A549 (cell line): ENCODE results near the gene INCA1. TPM values are rescaled to one million over a fixed set of nuclear protein-coding genes. Genes with fewer than 3 reads are reported as not detected.

Source experiments
- ATAC-seq, 2 experiments: fragments of 200-7000 bp in 1 of 2; fragments of >200 bp in 1 of 2; cut with Nextera tagmentation in 1 of 2; cut with Tn5 transposase in 1 of 2; 3 replicates each; pipeline versions ENCODE4 v1.8.0 to v1.9.1; 2018 to 2020; ENCODE audit warnings: mild to moderate bottlenecking in 1 of 2, moderate library complexity in 1 of 2
- CTCF ChIA-PET: fragments of 300-600 bp; sonication (Branson Sonifier 250); formaldehyde crosslinking; extraction: SDS; loops from one replicate; lab custom pipeline; 2021; ENCODE audit warnings: antibody characterized with exemption, inconsistent platforms; lab: Yijun Ruan, JAX
- POLR2A ChIA-PET: fragments of 350-600 bp; formaldehyde crosslinking; extraction: SDS; loops from one replicate; lab custom pipeline; 2021; ENCODE audit warnings: antibody characterized with exemption, inconsistent platforms; lab: Yijun Ruan, JAX
- DNase-seq, 2 experiments: peaks; one replicate each; pipeline versions ENCODE4 v3.0.0 to v3.0.0-alpha.2; 2011 to 2016; ENCODE audit warnings: low read depth in 1 of 2, low spot score in 1 of 2
- FAIRE-seq: peaks from 2 replicates; lab custom pipeline; 2011; peaks lifted over from hg19 to GRCh38; lab: Jason Lieb, UNC
- H3K27ac ChIP-seq, 2 experiments: fragments of >200 bp; sonication (Bioruptor Twin); formaldehyde crosslinking; 3 replicates each; pipeline ENCODE4 v1.5.1; 2016 to 2017
- H3K4me1 ChIP-seq: fragments of >200 bp; sonication (Bioruptor Twin); formaldehyde crosslinking; 3 replicates; pipeline ENCODE4 v1.6.1; 2016
- H3K4me2 ChIP-seq: fragments of >200 bp; sonication (Bioruptor Twin); formaldehyde crosslinking; 3 replicates; pipeline ENCODE4 v1.6.1; 2016
- H3K4me3 ChIP-seq: fragments of >200 bp; sonication (Bioruptor Twin); formaldehyde crosslinking; 3 replicates; pipeline ENCODE4 v1.5.1; 2016
- H3K9me3 ChIP-seq: fragments of >200 bp; sonication (Bioruptor Twin); formaldehyde crosslinking; 3 replicates; pipeline ENCODE4 v1.6.1; 2016
- EHF ChIP-seq: fragments of 250-450 bp; sonication (Bioruptor Pico); IDR thresholded peaks from 2 replicates; pipeline ENCODE4 v1.5.0; 2020; ENCODE audit warnings: mild to moderate bottlenecking
- HOXB5 ChIP-seq: fragments of 250-450 bp; sonication (Bioruptor Pico); IDR thresholded peaks from 2 replicates; pipeline ENCODE4 v1.5.0; 2020; ENCODE audit warnings: mild to moderate bottlenecking, moderate library complexity
- JUN ChIP-seq, 2 experiments: fragments of >200 bp; sonication (Bioruptor Twin); formaldehyde crosslinking; IDR thresholded peaks; 2 replicates in 1 of 2; 3 replicates in 1 of 2; pipeline ENCODE4 v1.6.1; 2016 to 2017
- KDM5A ChIP-seq: fragments of 200-600 bp; sonication (generic); IDR thresholded peaks from 2 replicates; pipeline ENCODE4 v1.6.1; 2016; ENCODE audit warnings: antibody characterized with exemption, mild to moderate bottlenecking
- POLR2AphosphoS2 ChIP-seq: conservative IDR thresholded peaks from 2 replicates; pipeline ENCODE4 v1.6.1; 2012; ENCODE audit warnings: low read length, improper control_type of control experiment, inconsistent platforms
- RCOR1 ChIP-seq: fragments of 150-350 bp; IDR thresholded peaks from 2 replicates; pipeline ENCODE4 v1.6.1; 2014; ENCODE audit warnings: antibody characterized with exemption, low read length, low read depth
- RFX5 ChIP-seq: fragments of 450-650 bp; IDR thresholded peaks from 2 replicates; pipeline ENCODE4 v1.7.1; 2014; ENCODE audit warnings: antibody characterized with exemption, mild to moderate bottlenecking, moderate library complexity
- SMC3 ChIP-seq: fragments of >200 bp; sonication (Bioruptor Twin); formaldehyde crosslinking; IDR thresholded peaks from 3 replicates; pipeline ENCODE4 v1.6.1; 2018; ENCODE audit warnings: inconsistent platforms
- ZSCAN20 ChIP-seq: fragments of 250-450 bp; sonication (Bioruptor Pico); IDR thresholded peaks from 2 replicates; pipeline ENCODE4 v1.8.0; 2022; ENCODE audit warnings: mild to moderate bottlenecking, moderate library complexity
- WGBS: methylation state at CpG from one replicate; pipeline ENCODE4 v1.1.6; 2017; ENCODE audit errors: missing lambda C conversion rate; 5-methylcytosine and 5-hydroxymethylcytosine counted together
- polyA plus RNA-seq, 4 experiments: library from polyadenylated mRNA; depleted of rRNA in 3 of 4; stranded (reverse); fragments of >200 nt; fragmentation: RNase III in 1 of 4; extraction: RNeasy Plus Mini Kit Qiagen cat#74134 plus additional on column Dnase treatment in 1 of 4; gene quantifications; 2 replicates in 3 of 4; 3 replicates in 1 of 4; pipeline ENCODE4 v1.2.3, GENCODE V29; 2011 to 2017
- TF ChIP-seq, protein P1 (sequence below): fragments of 200-600 bp; sonication (generic); IDR thresholded peaks from 2 replicates; pipeline ENCODE4 v1.6.1; 2016; ENCODE audit warnings: antibody characterized with exemption, mild to moderate bottlenecking, moderate library complexity
- TF ChIP-seq, protein P2 (sequence below): IDR thresholded peaks from 2 replicates; pipeline ENCODE4 v1.6.1; 2012
- TF ChIP-seq, protein P3 (sequence below): fragments of 150-350 bp; IDR thresholded peaks from 2 replicates; pipeline ENCODE4 v1.6.1; 2014; ENCODE audit warnings: low read depth, mild to moderate bottlenecking, low read length
- TF ChIP-seq, protein P4 (sequence below): IDR thresholded peaks from 2 replicates; pipeline ENCODE4 v1.6.1; 2012
- TF ChIP-seq, protein P5 (sequence below): fragments of 250-450 bp; sonication (Bioruptor Pico); IDR thresholded peaks from 2 replicates; pipeline ENCODE4 v1.5.0; 2021; ENCODE audit warnings: mild to moderate bottlenecking, moderate library complexity, borderline replicate concordance
- TF ChIP-seq, protein P6 (sequence below): fragments of >200 bp; sonication (Bioruptor Twin); formaldehyde crosslinking; IDR thresholded peaks from 2 replicates; pipeline ENCODE4 v1.6.1; 2016

The INCA1 gene
- polyA plus RNA-seq, 2 of the 4 experiments (the other 2 are of a cell fraction): 0.66 to 1.1 TPM

DNA sequence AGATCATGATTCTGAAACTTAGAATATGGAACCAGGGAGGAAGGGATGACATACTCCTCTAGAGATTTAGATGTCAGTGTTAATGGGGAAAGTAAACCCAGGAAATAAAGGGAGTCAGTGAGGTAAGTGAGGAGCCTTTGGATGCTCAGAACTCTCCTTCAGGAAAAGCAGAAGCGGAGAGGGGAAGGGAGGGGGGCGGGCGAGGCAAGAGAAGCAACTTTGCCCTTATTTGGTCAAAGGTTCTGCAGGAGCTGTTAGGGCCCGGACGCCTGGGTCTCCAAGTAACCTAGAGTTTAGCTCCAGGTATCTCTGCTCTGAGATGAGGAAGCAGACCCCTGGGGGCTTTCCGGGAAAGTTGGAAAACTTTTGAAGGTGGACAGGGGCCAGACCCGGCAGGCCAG is 50.3 kb downstream of the INCA1 start:
- CTCF ChIA-PET: interaction anchor here (1.0 to 3.7 kb wide), 4 partner anchors 21 to 50 kb away, joined by 3 to 17 read pairs (median 6); partner anchors contain the start of genes CAMTA2, INCA1 and SPAG7

DNA sequence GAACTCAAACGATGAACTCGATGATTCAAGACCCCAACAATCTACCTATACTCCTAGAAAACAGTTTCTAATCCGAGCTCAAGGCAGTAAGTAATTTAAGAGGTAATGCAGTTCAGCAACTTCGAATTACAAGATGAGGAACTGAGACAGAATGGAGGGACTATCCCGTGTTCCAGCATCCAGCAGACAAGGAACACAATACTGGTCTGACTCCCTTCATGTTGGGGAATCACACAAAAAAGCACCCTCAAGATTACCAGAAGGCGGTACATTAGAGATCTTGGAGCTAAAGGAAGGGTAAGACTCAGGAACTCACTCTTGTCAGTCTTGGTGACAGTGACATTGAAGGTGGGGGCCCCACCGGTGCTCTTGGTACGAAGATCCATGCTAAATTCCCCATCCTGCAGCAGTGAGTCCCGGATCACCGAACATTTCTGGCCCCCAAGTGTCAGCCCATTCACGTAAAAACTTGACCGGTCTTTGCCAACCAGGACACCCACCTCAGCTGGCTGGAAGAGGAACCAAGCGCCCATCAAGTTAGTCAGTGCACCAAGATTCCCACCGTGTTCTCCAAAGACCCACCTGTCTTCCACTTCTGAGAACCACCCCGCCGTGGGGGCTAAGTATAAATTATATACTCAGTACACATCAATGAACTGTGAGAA is 50.9 kb downstream of the INCA1 start:
- TF ChIP-seq, protein P1, sequence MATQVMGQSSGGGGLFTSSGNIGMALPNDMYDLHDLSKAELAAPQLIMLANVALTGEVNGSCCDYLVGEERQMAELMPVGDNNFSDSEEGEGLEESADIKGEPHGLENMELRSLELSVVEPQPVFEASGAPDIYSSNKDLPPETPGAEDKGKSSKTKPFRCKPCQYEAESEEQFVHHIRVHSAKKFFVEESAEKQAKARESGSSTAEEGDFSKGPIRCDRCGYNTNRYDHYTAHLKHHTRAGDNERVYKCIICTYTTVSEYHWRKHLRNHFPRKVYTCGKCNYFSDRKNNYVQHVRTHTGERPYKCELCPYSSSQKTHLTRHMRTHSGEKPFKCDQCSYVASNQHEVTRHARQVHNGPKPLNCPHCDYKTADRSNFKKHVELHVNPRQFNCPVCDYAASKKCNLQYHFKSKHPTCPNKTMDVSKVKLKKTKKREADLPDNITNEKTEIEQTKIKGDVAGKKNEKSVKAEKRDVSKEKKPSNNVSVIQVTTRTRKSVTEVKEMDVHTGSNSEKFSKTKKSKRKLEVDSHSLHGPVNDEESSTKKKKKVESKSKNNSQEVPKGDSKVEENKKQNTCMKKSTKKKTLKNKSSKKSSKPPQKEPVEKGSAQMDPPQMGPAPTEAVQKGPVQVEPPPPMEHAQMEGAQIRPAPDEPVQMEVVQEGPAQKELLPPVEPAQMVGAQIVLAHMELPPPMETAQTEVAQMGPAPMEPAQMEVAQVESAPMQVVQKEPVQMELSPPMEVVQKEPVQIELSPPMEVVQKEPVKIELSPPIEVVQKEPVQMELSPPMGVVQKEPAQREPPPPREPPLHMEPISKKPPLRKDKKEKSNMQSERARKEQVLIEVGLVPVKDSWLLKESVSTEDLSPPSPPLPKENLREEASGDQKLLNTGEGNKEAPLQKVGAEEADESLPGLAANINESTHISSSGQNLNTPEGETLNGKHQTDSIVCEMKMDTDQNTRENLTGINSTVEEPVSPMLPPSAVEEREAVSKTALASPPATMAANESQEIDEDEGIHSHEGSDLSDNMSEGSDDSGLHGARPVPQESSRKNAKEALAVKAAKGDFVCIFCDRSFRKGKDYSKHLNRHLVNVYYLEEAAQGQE: no peak
- no peak for TF ChIP-seq RFX5
- no peak for TF ChIP-seq RCOR1
- peak; percentile 36; the same call in 1 of the 2 replicates for TF ChIP-seq POLR2AphosphoS2
- TF ChIP-seq, protein P2, sequence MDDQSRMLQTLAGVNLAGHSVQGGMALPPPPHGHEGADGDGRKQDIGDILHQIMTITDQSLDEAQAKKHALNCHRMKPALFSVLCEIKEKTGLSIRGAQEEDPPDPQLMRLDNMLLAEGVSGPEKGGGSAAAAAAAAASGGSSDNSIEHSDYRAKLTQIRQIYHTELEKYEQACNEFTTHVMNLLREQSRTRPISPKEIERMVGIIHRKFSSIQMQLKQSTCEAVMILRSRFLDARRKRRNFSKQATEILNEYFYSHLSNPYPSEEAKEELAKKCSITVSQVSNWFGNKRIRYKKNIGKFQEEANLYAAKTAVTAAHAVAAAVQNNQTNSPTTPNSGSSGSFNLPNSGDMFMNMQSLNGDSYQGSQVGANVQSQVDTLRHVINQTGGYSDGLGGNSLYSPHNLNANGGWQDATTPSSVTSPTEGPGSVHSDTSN: 0 out of 2 replicates have a peak, but pooled peaks have one; percentile 33
- 0 out of 5 replicates have a peak, but pooled peaks of 1 of the 2 experiments have one; percentile 0 for TF ChIP-seq JUN (IDR thresholded peaks at IDR 0.05)
- no peak for TF ChIP-seq SMC3
- TF ChIP-seq ZSCAN20 (CRISPR knock-in tag): no peak
- TF ChIP-seq, all 56 proteins: peak for 3
- FAIRE-seq (no peak), DNase-seq (no peak), ATAC-seq (no peak)
- Histone ChIP-seq H3K4me1 (peaks cover 61% of the 10 kb centered on the region), H3K27ac (peak overlapping the region; percentile 99), H3K4me2 (peak overlapping the region; percentile 99), H3K9me3 (no peaks in the 10 kb centered on the region), H3K4me3 (peak overlapping the region; percentile 98)
- CTCF ChIA-PET: interaction anchor here (1.0 to 3.7 kb wide), 5 partner anchors 16 to 51 kb away, joined by 3 to 17 read pairs (median 4); partner anchors contain the start of genes CAMTA2, INCA1 and SPAG7
- POLR2A ChIA-PET: interaction anchor here (5.3 kb wide), 1 partner anchor 21 kb away, joined by 67 read pairs; the partner anchor contains the start of gene SPAG7
- WGBS: 4% methylated on average over 16 of the region's 16 CpGs

More for the DNA sequence above, 50.3 kb downstream of the INCA1 start:
- no peaks in the 10 kb centered on the region for H3K9me3 ChIP-seq
- DNase-seq (peak in 1 of 2 experiments; percentile 64), FAIRE-seq (no peak), ATAC-seq (no peak)
- H3K27ac ChIP-seq: peak overlapping the region; percentile 99
- peak overlapping the region; percentile 98 for H3K4me3 ChIP-seq
- POLR2A ChIA-PET: interaction anchor here (1.9 to 5.3 kb wide), 2 partner anchors 20 to 157 kb away, joined by 7 to 67 read pairs; partner anchors contain the start of gene SPAG7
- 2% methylated on average over 5 of the region's 7 CpGs for WGBS
- peak overlapping the region; percentile 99 for H3K4me2 ChIP-seq
- no peak for TF ChIP-seq KDM5A
- TF ChIP-seq, protein P3, sequence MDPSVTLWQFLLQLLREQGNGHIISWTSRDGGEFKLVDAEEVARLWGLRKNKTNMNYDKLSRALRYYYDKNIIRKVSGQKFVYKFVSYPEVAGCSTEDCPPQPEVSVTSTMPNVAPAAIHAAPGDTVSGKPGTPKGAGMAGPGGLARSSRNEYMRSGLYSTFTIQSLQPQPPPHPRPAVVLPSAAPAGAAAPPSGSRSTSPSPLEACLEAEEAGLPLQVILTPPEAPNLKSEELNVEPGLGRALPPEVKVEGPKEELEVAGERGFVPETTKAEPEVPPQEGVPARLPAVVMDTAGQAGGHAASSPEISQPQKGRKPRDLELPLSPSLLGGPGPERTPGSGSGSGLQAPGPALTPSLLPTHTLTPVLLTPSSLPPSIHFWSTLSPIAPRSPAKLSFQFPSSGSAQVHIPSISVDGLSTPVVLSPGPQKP: peak; percentile 70; the same call in 1 of the 2 replicates
- H3K4me1 ChIP-seq: peaks cover 61% of the 10 kb centered on the region

DNA sequence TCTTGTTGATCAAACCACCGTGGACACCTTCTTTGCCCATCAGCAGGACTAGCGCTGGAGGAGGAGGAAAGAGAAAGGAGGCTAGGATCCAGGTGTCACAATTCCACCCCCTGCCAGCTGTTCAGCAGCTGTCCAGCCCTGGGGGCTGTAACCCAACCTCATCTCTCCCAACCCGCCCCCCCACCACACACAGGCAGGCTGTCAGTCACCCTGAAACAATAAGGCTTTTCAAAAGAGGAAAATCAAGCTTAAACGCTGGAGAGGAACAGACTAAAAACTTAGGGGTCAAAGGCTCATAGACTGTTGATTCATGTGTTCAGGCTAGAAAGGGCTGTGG is 51.4 kb downstream of the INCA1 start:
- ATAC-seq (no peak), FAIRE-seq (no peak), DNase-seq (no peak)
- ChIA-PET POLR2A (interaction anchor here (5.3 kb wide), 1 partner anchor 21 kb away, joined by 67 read pairs; the partner anchor contains the start of gene SPAG7), CTCF (interaction anchor here (1.4 to 3.7 kb wide), 4 partner anchors 16 to 41 kb away, joined by 4 to 17 read pairs (median 8); partner anchors contain the start of genes CAMTA2 and SPAG7)
- TF ChIP-seq EHF: no peak
- TF ChIP-seq, protein P4, sequence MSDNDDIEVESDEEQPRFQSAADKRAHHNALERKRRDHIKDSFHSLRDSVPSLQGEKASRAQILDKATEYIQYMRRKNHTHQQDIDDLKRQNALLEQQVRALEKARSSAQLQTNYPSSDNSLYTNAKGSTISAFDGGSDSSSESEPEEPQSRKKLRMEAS: no peak
- TF ChIP-seq, protein P5, sequence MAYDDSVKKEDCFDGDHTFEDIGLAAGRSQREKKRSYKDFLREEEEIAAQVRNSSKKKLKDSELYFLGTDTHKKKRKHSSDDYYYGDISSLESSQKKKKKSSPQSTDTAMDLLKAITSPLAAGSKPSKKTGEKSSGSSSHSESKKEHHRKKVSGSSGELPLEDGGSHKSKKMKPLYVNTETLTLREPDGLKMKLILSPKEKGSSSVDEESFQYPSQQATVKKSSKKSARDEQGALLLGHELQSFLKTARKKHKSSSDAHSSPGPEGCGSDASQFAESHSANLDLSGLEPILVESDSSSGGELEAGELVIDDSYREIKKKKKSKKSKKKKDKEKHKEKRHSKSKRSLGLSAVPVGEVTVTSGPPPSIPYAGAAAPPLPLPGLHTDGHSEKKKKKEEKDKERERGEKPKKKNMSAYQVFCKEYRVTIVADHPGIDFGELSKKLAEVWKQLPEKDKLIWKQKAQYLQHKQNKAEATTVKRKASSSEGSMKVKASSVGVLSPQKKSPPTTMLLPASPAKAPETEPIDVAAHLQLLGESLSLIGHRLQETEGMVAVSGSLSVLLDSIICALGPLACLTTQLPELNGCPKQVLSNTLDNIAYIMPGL (CRISPR knock-in tag): no peak
- no peak for TF ChIP-seq HOXB5 (CRISPR knock-in tag)
- TF ChIP-seq, protein P6, sequence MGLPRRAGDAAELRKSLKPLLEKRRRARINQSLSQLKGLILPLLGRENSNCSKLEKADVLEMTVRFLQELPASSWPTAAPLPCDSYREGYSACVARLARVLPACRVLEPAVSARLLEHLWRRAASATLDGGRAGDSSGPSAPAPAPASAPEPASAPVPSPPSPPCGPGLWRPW: no peak
- peak overlapping the region; percentile 99 for H3K4me2 ChIP-seq
- no peaks in the 10 kb centered on the region for H3K9me3 ChIP-seq
- peak overlapping the region; percentile 98 for H3K4me3 ChIP-seq
- peak overlapping the region; percentile 99 for H3K27ac ChIP-seq
- 4% methylated on average over 4 of the region's 4 CpGs for WGBS
- H3K4me1 ChIP-seq: peaks cover 59% of the 10 kb centered on the region
